B cell (primary cell): ENCODE measurements around the gene KIF18A. TPM values are rescaled to one million over a fixed set of nuclear protein-coding genes. Genes with fewer than 3 reads are reported as not detected.

Experiments
- ATAC-seq: fragments of 200-7000 bp; cut with Tn5 transposase; one replicate; pipeline ENCODE4 v1.10.0; 2021; ENCODE audit warnings: low read depth, mild to moderate bottlenecking, moderate number of reproducible peaks, moderate library complexity
- CTCF ChIA-PET: fragments of 350-600 bp; sonication (Branson Sonifier 250); formaldehyde crosslinking; loops from one replicate; lab custom pipeline; 2021; ENCODE audit warnings: antibody characterized with exemption, inconsistent platforms; lab: Charles Lee
- POLR2A ChIA-PET: fragments of 350-600 bp; sonication (Branson Sonifier 250); formaldehyde crosslinking; loops from one replicate; lab custom pipeline; 2021; ENCODE audit warnings: antibody characterized with exemption; lab: Charles Lee
- DNase-seq: peaks from one replicate; pipeline ENCODE4 v3.0.0; 2013
- H2AFZ ChIP-seq: 2 replicates; pipeline ENCODE4 v1.6.1; 2012; ENCODE audit warnings: mild to moderate bottlenecking, low read depth, low read length; ENCODE audit not compliant: insufficient read depth, poor library complexity, severe bottlenecking
- H3K27ac ChIP-seq, 2 donors: 1 replicate in 1 of 2; 2 replicates in 1 of 2; pipeline ENCODE4 v1.5.1; 2012 to 2013; ENCODE audit warnings: low read length in 2 of 2, mild to moderate bottlenecking in 2 of 2, moderate library complexity in 1 of 2
- H3K27me3 ChIP-seq, 4 experiments: fragments of 200-600 bp in 1 of 4; sonication (generic) in 1 of 4; replicated peaks in 1 of 4; 1 replicate in 2 of 4; 2 replicates in 2 of 4; pipeline versions ENCODE4 v1.6.1 to v1.7.0; 2013 to 2016; ENCODE audit warnings: low read length in 3 of 4, mild to moderate bottlenecking in 2 of 4, mixed read lengths in 1 of 4, moderate library complexity in 1 of 4; ENCODE audit not compliant: insufficient read depth in 4 of 4, control insufficient read depth in 3 of 4; ENCODE audit errors: control extremely low read depth in 1 of 4
- H3K36me3 ChIP-seq, 2 experiments: replicated peaks in 1 of 2; 1 replicate in 1 of 2; 2 replicates in 1 of 2; pipeline versions ENCODE4 v1.6.1 to v1.7.1; 2013; ENCODE audit warnings: low read length in 1 of 2; ENCODE audit not compliant: insufficient read depth in 2 of 2, control insufficient read depth in 1 of 2; ENCODE audit errors: control extremely low read depth in 1 of 2, extremely low read depth in 1 of 2
- H3K4me1 ChIP-seq, 2 donors: fragments of 200-600 bp in 1 of 2; sonication (generic) in 1 of 2; 1 replicate in 1 of 2; 2 replicates in 1 of 2; pipeline versions ENCODE4 v1.5.1 to v1.6.1; 2013 to 2017; ENCODE audit warnings: low read length in 2 of 2; ENCODE audit not compliant: control insufficient read depth in 2 of 2, insufficient read depth in 2 of 2
- H3K4me2 ChIP-seq: replicated peaks from 2 replicates; pipeline ENCODE3; 2012; ENCODE audit warnings: mild to moderate bottlenecking, low read depth, low read length; ENCODE audit not compliant: poor library complexity, severe bottlenecking
- H3K4me3 ChIP-seq, 5 experiments: fragments of 200-600 bp in 1 of 5; sonication (generic) in 1 of 5; 1 replicate in 3 of 5; 2 replicates in 2 of 5; pipeline versions ENCODE4 v1.5.1 to v1.7.0; 2011 to 2016; ENCODE audit warnings: low read length in 4 of 5, mild to moderate bottlenecking in 4 of 5, low read depth in 2 of 5, control low read depth in 1 of 5, moderate library complexity in 1 of 5; ENCODE audit not compliant: insufficient read depth in 1 of 5; ENCODE audit errors: control extremely low read depth in 1 of 5, extremely low read depth in 1 of 5
- H3K79me2 ChIP-seq: fragments of 200-600 bp; sonication (generic); one replicate; pipeline ENCODE4 v1.6.0; 2016; ENCODE audit warnings: low read length; ENCODE audit not compliant: control insufficient read depth, insufficient read depth
- H3K9ac ChIP-seq: fragments of 200-600 bp; sonication (generic); 2 replicates; pipeline ENCODE4 v1.6.1; 2017; ENCODE audit warnings: mild to moderate bottlenecking, low read length, moderate library complexity
- H3K9me3 ChIP-seq, 3 donors: one replicate each; pipeline versions ENCODE4 v1.6.1 to v1.7.1; 2013; ENCODE audit warnings: low read length in 2 of 3; ENCODE audit not compliant: control insufficient read depth in 2 of 3, insufficient read depth in 1 of 3; ENCODE audit errors: control extremely low read depth in 1 of 3
- H4K20me1 ChIP-seq: 2 replicates; pipeline ENCODE4 v1.6.0; 2012; ENCODE audit warnings: mild to moderate bottlenecking, low read length; ENCODE audit not compliant: insufficient read depth, control insufficient read depth, poor library complexity, severe bottlenecking
- H3K27ac Mint-ChIP-seq: one replicate; pipeline ENCODE4 v1.8.0; 2021; ENCODE audit warnings: mixed read lengths
- H3K27me3 Mint-ChIP-seq: one replicate; pipeline ENCODE4 v1.8.0; 2021; ENCODE audit warnings: mixed read lengths
- H3K4me1 Mint-ChIP-seq: one replicate; pipeline ENCODE4 v1.8.0; 2021; ENCODE audit warnings: mixed read lengths
- H3K4me3 Mint-ChIP-seq: one replicate; pipeline ENCODE4 v1.8.0; 2021; ENCODE audit warnings: mixed read lengths
- H3K9me3 Mint-ChIP-seq: one replicate; pipeline ENCODE4 v1.8.0; 2022; ENCODE audit warnings: mixed read lengths; ENCODE audit not compliant: insufficient read depth
- EZH2 ChIP-seq: IDR thresholded peaks from 2 replicates; pipeline ENCODE4 v1.6.1; 2012; ENCODE audit warnings: borderline replicate concordance, low read depth, mild to moderate bottlenecking, moderate library complexity, low read length; ENCODE audit not compliant: insufficient read depth, poor library complexity, severe bottlenecking
- WGBS: methylation state at CpG from one replicate; pipeline ENCODE4 v1.1.5; 2013; ENCODE audit warnings: missing lambda C conversion rate; ENCODE audit not compliant: insufficient coverage; 5-methylcytosine and 5-hydroxymethylcytosine counted together
- intact Hi-C: fragments of 100-400 bp; cut with micrococcal nuclease; formaldehyde crosslinking; loops from one replicate; pipeline ENCODE4 v1.10.0; 2022
- polyA plus RNA-seq: library from polyadenylated mRNA; depleted of rRNA; stranded (reverse); fragments of >200 nt; gene quantifications from 2 replicates; pipeline ENCODE4 v1.2.3, GENCODE V29; 2012
- total RNA-seq, 2 donors: library from RNA; stranded (reverse); fragments of 120-200 nt in 1 of 2; gene quantifications; 1 replicate in 1 of 2; 2 replicates in 1 of 2; pipeline versions ENCODE4 v1.2.3 to v1.2.4, GENCODE V29; 2013 to 2022
- TF ChIP-seq, protein P1 (sequence below): fragments of 200-600 bp; IDR thresholded peaks from one replicate; pipeline ENCODE4 v1.8.0; 2022; ENCODE audit warnings: antibody characterized with exemption, mild to moderate bottlenecking

The KIF18A gene
- total and polyA plus RNA-seq, 2 donors (not counting 1 experiment from before 2014, with no cell fraction given) = 0.84 to 4.1 TPM

DNA sequence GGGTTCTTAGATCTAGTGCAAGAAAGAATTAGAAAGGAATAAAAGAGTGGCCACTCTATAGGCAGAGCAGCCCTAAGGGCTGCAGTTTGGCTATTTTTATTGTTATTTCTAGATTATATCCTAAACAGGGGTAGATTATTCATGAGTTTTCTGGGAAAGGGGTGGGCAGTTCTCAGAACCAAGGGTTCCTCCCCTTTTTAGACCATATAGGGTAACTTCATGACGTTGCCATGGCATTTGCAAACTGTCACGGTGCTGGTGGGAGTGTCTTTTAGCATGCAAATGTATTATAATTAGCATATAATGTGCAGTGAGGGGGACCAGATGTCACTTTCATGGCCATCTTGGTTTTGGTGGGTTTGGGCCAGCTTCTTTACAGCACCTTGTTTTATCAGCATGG, 44.8 kb upstream of the KIF18A start:
- Mint-ChIP-seq H3K27ac (no peak overlapping the region), H3K27me3 (no peaks in the 10 kb centered on the region), H3K4me1 (no peaks in the 10 kb centered on the region), H3K4me3 (no peak overlapping the region), H3K9me3 (no peaks in the 10 kb centered on the region)
- H3K79me2 ChIP-seq = no peaks in the 10 kb centered on the region
- DNase-seq = no peak
- no peak overlapping the region for H3K27ac ChIP-seq
- POLR2A ChIA-PET = no interaction called here
- no peak for ATAC-seq
- no CpG with 5 or more reads among the region's 2 CpGs for WGBS
- CTCF ChIA-PET = no interaction called here
- no peak overlapping the region for H3K9ac ChIP-seq
- no peaks in the 10 kb centered on the region for H3K27me3 ChIP-seq
- no peaks in the 10 kb centered on the region for H3K9me3 ChIP-seq
- intact Hi-C loops = no loop called here
- no peak overlapping the region for H3K4me3 ChIP-seq
- no peaks in the 10 kb centered on the region for H3K4me1 ChIP-seq
- H4K20me1 ChIP-seq = no peaks in the 10 kb centered on the region
- no peak overlapping the region for H2AFZ ChIP-seq
- H3K4me2 ChIP-seq = no peak overlapping the region
- peaks cover 0 to 2% of the 10 kb centered on the region in 2 experiments for H3K36me3 ChIP-seq
- TF ChIP-seq, protein P1, sequence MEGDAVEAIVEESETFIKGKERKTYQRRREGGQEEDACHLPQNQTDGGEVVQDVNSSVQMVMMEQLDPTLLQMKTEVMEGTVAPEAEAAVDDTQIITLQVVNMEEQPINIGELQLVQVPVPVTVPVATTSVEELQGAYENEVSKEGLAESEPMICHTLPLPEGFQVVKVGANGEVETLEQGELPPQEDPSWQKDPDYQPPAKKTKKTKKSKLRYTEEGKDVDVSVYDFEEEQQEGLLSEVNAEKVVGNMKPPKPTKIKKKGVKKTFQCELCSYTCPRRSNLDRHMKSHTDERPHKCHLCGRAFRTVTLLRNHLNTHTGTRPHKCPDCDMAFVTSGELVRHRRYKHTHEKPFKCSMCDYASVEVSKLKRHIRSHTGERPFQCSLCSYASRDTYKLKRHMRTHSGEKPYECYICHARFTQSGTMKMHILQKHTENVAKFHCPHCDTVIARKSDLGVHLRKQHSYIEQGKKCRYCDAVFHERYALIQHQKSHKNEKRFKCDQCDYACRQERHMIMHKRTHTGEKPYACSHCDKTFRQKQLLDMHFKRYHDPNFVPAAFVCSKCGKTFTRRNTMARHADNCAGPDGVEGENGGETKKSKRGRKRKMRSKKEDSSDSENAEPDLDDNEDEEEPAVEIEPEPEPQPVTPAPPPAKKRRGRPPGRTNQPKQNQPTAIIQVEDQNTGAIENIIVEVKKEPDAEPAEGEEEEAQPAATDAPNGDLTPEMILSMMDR = no peak
- TF ChIP-seq EZH2 = no peak

DNA sequence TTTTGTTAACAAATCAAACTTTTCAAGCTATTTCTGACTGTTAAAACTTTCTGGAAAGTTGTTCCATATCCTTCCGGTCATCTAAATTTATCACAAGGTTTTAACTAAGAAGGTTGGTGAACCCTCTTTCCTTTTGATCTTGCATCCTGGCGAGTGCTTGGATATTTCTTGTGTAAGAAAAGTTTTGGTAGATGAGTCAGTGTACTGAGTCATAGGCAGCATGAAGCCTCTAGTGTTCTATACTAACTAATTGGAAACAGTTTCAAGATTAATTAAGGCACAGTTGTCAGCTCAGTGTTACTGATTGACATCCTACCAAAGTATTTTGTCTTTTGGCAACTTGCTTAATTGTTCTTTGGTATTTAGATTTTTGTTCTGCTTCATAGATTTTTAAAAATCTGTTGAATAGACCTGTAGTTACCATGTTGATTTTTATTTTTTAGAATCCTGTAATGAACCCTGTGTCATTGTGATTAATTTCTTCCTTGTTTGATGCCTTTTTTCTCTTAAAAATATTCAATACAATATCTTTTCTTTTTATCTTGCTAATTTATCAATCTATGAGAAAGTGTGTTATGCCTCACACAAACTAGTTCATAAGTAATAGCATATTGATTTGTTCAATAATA, 38.3 kb upstream of the KIF18A start:
- Histone ChIP-seq H3K79me2 (no peaks in the 10 kb centered on the region), H3K9ac (no peak overlapping the region), H3K4me1 (no peaks in the 10 kb centered on the region), H3K4me3 (no peak overlapping the region), H3K36me3 (no peaks in the 10 kb centered on the region), H3K27ac (no peak overlapping the region), H2AFZ (no peak overlapping the region), H3K4me2 (no peak overlapping the region), H3K9me3 (peaks cover 0 to under 1% (median 0%) of the 10 kb centered on the region in 3 donors), H3K27me3 (no peaks in the 10 kb centered on the region), H4K20me1 (no peaks in the 10 kb centered on the region)
- CTCF ChIA-PET = no interaction called here
- no peak overlapping the region for H3K4me3 Mint-ChIP-seq
- POLR2A ChIA-PET = no interaction called here
- DNase-seq = no peak
- H3K27me3 Mint-ChIP-seq = no peaks in the 10 kb centered on the region
- H3K9me3 Mint-ChIP-seq = no peaks in the 10 kb centered on the region
- intact Hi-C loops = no loop called here
- H3K4me1 Mint-ChIP-seq = peaks cover 7% of the 10 kb centered on the region
- ATAC-seq = no peak
- no CpG with 5 or more reads among the region's 2 CpGs for WGBS
- TF ChIP-seq EZH2 = no peak
- TF ChIP-seq, protein P1 = no peak
- H3K27ac Mint-ChIP-seq = no peak overlapping the region
